H9 (cell line): Measurements from ENCODE around the gene CSNK1E. TPM values are rescaled to one million over a fixed set of nuclear protein-coding genes. Genes with fewer than 3 reads are reported as not detected.
A peak's percentile ranks its signal among the peaks of the same experiment; 100 is the strongest.

ENCODE experiments used
- DNase-seq: peaks from one replicate; pipeline ENCODE4 v3.0.0-alpha.2; 2017
- H2AFZ ChIP-seq: one replicate; pipeline ENCODE4 v1.6.1; 2013; ENCODE audit warnings: mild to moderate bottlenecking, low read length, control low read depth, moderate library complexity
- H2AK5ac ChIP-seq: 2 replicates; pipeline ENCODE4 v1.6.1; 2013; ENCODE audit warnings: low read length, control low read depth, mixed read lengths; ENCODE audit not compliant: insufficient read length
- H2BK120ac ChIP-seq: one replicate; pipeline ENCODE4 v1.6.1; 2013; ENCODE audit warnings: low read depth, mild to moderate bottlenecking, low read length, control low read depth, inconsistent platforms; ENCODE audit not compliant: poor library complexity, severe bottlenecking
- H2BK12ac ChIP-seq: 2 replicates; pipeline ENCODE4 v1.6.1; 2013; ENCODE audit warnings: low read length, control low read depth, mixed read lengths, low read depth; ENCODE audit not compliant: insufficient read length
- H2BK15ac ChIP-seq: 2 replicates; pipeline ENCODE4 v1.6.1; 2013; ENCODE audit warnings: low read depth, low read length, control low read depth
- H2BK20ac ChIP-seq: one replicate; pipeline ENCODE4 v1.6.1; 2013; ENCODE audit warnings: low read depth, mild to moderate bottlenecking, low read length, control low read depth, inconsistent platforms; ENCODE audit not compliant: poor library complexity, severe bottlenecking
- H2BK5ac ChIP-seq: 2 replicates; pipeline ENCODE4 v1.6.1; 2013; ENCODE audit warnings: low read length, control low read depth, mixed read lengths; ENCODE audit not compliant: insufficient read length
- H3K14ac ChIP-seq: 2 replicates; pipeline ENCODE4 v1.6.1; 2013; ENCODE audit warnings: low read length, control low read depth; ENCODE audit not compliant: insufficient read depth
- H3K18ac ChIP-seq: 2 replicates; pipeline ENCODE4 v1.6.1; 2013; ENCODE audit warnings: low read depth, mild to moderate bottlenecking, mixed read lengths, low read length, control low read depth; ENCODE audit not compliant: insufficient read length
- H3K23ac ChIP-seq: 2 replicates; pipeline ENCODE4 v1.6.1; 2013; ENCODE audit warnings: low read length, control low read depth, mixed read lengths, low read depth; ENCODE audit not compliant: insufficient read length
- H3K23me2 ChIP-seq: 2 replicates; pipeline ENCODE4 v1.6.1; 2013; ENCODE audit warnings: low read depth, mild to moderate bottlenecking, mixed read lengths, low read length, control low read depth; ENCODE audit not compliant: insufficient read length, poor library complexity, severe bottlenecking
- H3K27ac ChIP-seq: 2 replicates; pipeline ENCODE4 v1.5.1; 2013; ENCODE audit warnings: low read length, control low read depth, mixed read lengths, low read depth; ENCODE audit not compliant: insufficient read length
- H3K27me3 ChIP-seq: 2 replicates; pipeline ENCODE4 v1.6.1; 2013; ENCODE audit warnings: low read length, control low read depth, inconsistent platforms; ENCODE audit not compliant: insufficient read depth
- H3K4ac ChIP-seq: 2 replicates; pipeline ENCODE4 v1.6.1; 2013; ENCODE audit warnings: low read depth, mild to moderate bottlenecking, control low read depth, inconsistent platforms, low read length, moderate library complexity
- H3K4me1 ChIP-seq: 2 replicates; pipeline ENCODE4 v1.6.1; 2013; ENCODE audit warnings: low read length, control low read depth, inconsistent platforms; ENCODE audit not compliant: insufficient read depth
- H3K4me2 ChIP-seq: 2 replicates; pipeline ENCODE4 v1.6.1; 2013; ENCODE audit warnings: low read length, control low read depth, mixed read lengths; ENCODE audit not compliant: insufficient read length, insufficient read depth
- H3K56ac ChIP-seq: 2 replicates; pipeline ENCODE4 v1.6.1; 2013; ENCODE audit warnings: low read depth, mild to moderate bottlenecking, mixed read lengths, low read length, control low read depth; ENCODE audit not compliant: insufficient read length
- H3K79me1 ChIP-seq: 2 replicates; pipeline ENCODE4 v1.6.1; 2013; ENCODE audit warnings: low read depth, mild to moderate bottlenecking, moderate library complexity, low read length, control low read depth, inconsistent platforms; ENCODE audit not compliant: insufficient read depth, poor library complexity, severe bottlenecking
- H3K79me2 ChIP-seq: 2 replicates; pipeline ENCODE4 v1.6.1; 2013; ENCODE audit warnings: low read length, control low read depth, inconsistent platforms; ENCODE audit not compliant: insufficient read depth
- H3K9ac ChIP-seq: 2 replicates; pipeline ENCODE4 v1.6.1; 2013; ENCODE audit warnings: low read length, control low read depth, mixed read lengths; ENCODE audit not compliant: insufficient read length; ENCODE audit errors: extremely low read depth
- H3K9me3 ChIP-seq: one replicate; pipeline ENCODE4 v1.6.1; 2013; ENCODE audit warnings: low read depth, low read length, inconsistent platforms; ENCODE audit not compliant: control insufficient read depth
- H3T11ph ChIP-seq: one replicate; pipeline ENCODE4 v1.6.1; 2013; ENCODE audit warnings: mild to moderate bottlenecking, low read length, control low read depth, inconsistent platforms
- H4K20me1 ChIP-seq: one replicate; pipeline ENCODE4 v1.6.1; 2013; ENCODE audit not compliant: control insufficient read depth, insufficient read length, insufficient read depth
- H4K5ac ChIP-seq: 2 replicates; pipeline ENCODE4 v1.6.1; 2013; ENCODE audit warnings: low read depth, mild to moderate bottlenecking, mixed read lengths, low read length, control low read depth; ENCODE audit not compliant: insufficient read length
- H4K8ac ChIP-seq: replicated peaks from 2 replicates; pipeline ENCODE4 v1.6.1; 2013; ENCODE audit warnings: low read length, control low read depth, mixed read lengths, low read depth; ENCODE audit not compliant: insufficient read length
- H4K91ac ChIP-seq: 2 replicates; pipeline ENCODE4 v1.6.1; 2013; ENCODE audit warnings: low read depth, mild to moderate bottlenecking, moderate library complexity, mixed read lengths, low read length, control low read depth; ENCODE audit not compliant: insufficient read length
- H3K27ac Mint-ChIP-seq, 3 experiments: 2 replicates in 2 of 3; 3 replicates in 1 of 3; pipeline ENCODE4 v1.8.0; 2020 to 2021; ENCODE audit warnings: mixed read lengths in 3 of 3, mild to moderate bottlenecking in 1 of 3, moderate library complexity in 1 of 3
- H3K27me3 Mint-ChIP-seq: 2 replicates; pipeline ENCODE4 v1.8.0; 2021; ENCODE audit warnings: low read depth, mild to moderate bottlenecking, moderate library complexity, mixed read lengths
- H3K36me3 Mint-ChIP-seq, 3 experiments: 2 replicates in 2 of 3; 3 replicates in 1 of 3; pipeline ENCODE4 v1.8.0; 2020 to 2021; ENCODE audit warnings: low read depth in 3 of 3, mixed read lengths in 3 of 3; ENCODE audit not compliant: insufficient read depth in 1 of 3
- H3K4me1 Mint-ChIP-seq, 2 experiments: 2 replicates each; pipeline ENCODE4 v1.8.0; 2020; ENCODE audit warnings: mixed read lengths in 2 of 2
- H3K4me3 Mint-ChIP-seq, 2 experiments: 2 replicates in 1 of 2; 3 replicates in 1 of 2; pipeline ENCODE4 v1.8.0; 2020 to 2021; ENCODE audit warnings: mild to moderate bottlenecking in 2 of 2, mixed read lengths in 2 of 2, moderate library complexity in 1 of 2
- H3K9me3 Mint-ChIP-seq, 2 experiments: 2 replicates in 1 of 2; 3 replicates in 1 of 2; pipeline ENCODE4 v1.8.0; 2020; ENCODE audit warnings: mild to moderate bottlenecking in 2 of 2, mixed read lengths in 2 of 2, moderate library complexity in 1 of 2
- WGBS: extraction: QIAGEN DNeasy Blood & Tissue Kit; methylation state at CpG from one replicate; pipeline ENCODE4 v1.1.7; 2013; ENCODE audit warnings: missing lambda C conversion rate, low lambda C conversion rate, mixed read lengths; ENCODE audit not compliant: insufficient read length; ENCODE audit errors: extremely low coverage; 5-methylcytosine and 5-hydroxymethylcytosine counted together
- total RNA-seq: library from RNA; stranded (reverse); gene quantifications from 2 replicates; pipeline ENCODE4 v1.2.1, GENCODE V29; 2021
- TF ChIP-seq, protein P1 (sequence below): fragments of 200-600 bp; sonication (generic); conservative IDR thresholded peaks from 3 replicates; pipeline ENCODE4 v1.8.0; 2021; ENCODE audit warnings: antibody characterized with exemption, mild to moderate bottlenecking

The CSNK1E gene
- total RNA-seq, 1 experiment from 2014 or later, result 236 TPM

DNA sequence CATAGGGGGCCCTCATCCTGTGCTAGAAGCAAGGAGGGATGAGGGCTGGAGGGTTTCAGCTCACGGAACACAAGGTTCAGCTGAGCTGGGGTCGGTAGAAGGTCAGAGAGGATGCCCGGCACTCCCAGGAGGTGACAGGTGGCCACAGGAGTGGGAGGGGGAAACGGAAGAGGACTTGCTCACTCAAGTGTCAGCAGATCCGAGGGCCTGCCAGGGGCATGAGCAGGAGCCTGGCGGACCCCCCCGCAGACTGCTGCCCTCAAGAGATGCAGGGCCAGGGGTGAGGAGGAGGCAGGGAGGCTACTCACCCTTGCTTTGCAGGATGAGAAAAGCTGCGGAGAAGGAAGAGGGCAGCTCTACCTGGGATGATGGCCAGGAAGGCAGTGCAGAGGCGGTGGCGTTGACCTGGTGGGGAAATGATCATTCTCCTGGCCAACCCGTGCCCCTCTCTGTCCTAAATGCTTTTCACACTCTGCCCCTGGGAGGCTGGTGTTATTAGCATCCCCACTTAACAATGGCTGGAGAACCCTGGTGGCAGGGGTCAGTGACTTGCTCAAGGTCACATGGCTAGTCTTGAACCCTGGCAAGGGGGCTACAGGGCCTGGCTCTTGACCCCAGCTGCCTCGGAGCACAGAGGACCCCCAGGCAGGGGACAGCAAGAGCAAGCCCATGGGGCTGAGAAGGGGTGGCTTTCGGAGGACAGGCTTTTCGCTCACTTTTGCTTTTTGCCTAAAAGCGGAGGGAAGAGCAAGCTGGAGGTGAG is 30.1 kb upstream of the CSNK1E start:
- H3K4me1 Mint-ChIP-seq, result peaks cover 30 to 41% of the 10 kb centered on the region in 2 experiments
- Histone ChIP-seq H3K27ac (no peak overlapping the region), H3K9ac (no peak overlapping the region)

More for the DNA sequence above, 30.1 kb upstream of the CSNK1E start:
- Histone ChIP-seq H3K4me1 (no peaks in the 10 kb centered on the region; the same call in 1 of the 2 replicates), H3K23me2 (no peaks in the 10 kb centered on the region), H2BK5ac (no peak overlapping the region), H3K27me3 (no peaks in the 10 kb centered on the region), H3K9me3 (no peaks in the 10 kb centered on the region), H2BK12ac (no peak overlapping the region), H3K79me2 (no peaks in the 10 kb centered on the region), H3K56ac (no peak overlapping the region), H3K79me1 (no peaks in the 10 kb centered on the region), H2BK15ac (no peak overlapping the region), H3K23ac (no peak overlapping the region), H3T11ph (no peak overlapping the region), H4K91ac (no peak overlapping the region), H4K20me1 (no peaks in the 10 kb centered on the region), H2BK120ac (no peak overlapping the region), H2BK20ac (no peak overlapping the region), H4K8ac (no peak overlapping the region), H3K4ac (no peak overlapping the region), H2AFZ (no peak overlapping the region), H4K5ac (no peak overlapping the region), H3K14ac (no peak overlapping the region), H3K18ac (no peak overlapping the region), H3K4me2 (no peak overlapping the region), H2AK5ac (no peak overlapping the region)
- Mint-ChIP-seq H3K27ac (peak overlapping the region in 2 of 3 experiments; percentile 58 to 73; a peak in 3 of 7 replicates), H3K27me3 (peaks cover 3% of the 10 kb centered on the region), H3K36me3 (peaks cover 0 to 7% (median 2%) of the 10 kb centered on the region in 3 experiments; a peak in 4 of 7 replicates), H3K4me3 (no peak overlapping the region; a peak in 1 of 5 replicates), H3K9me3 (peaks cover 0 to 2% of the 10 kb centered on the region in 2 experiments; a peak in 1 of 5 replicates)
- TF ChIP-seq, protein P1, sequence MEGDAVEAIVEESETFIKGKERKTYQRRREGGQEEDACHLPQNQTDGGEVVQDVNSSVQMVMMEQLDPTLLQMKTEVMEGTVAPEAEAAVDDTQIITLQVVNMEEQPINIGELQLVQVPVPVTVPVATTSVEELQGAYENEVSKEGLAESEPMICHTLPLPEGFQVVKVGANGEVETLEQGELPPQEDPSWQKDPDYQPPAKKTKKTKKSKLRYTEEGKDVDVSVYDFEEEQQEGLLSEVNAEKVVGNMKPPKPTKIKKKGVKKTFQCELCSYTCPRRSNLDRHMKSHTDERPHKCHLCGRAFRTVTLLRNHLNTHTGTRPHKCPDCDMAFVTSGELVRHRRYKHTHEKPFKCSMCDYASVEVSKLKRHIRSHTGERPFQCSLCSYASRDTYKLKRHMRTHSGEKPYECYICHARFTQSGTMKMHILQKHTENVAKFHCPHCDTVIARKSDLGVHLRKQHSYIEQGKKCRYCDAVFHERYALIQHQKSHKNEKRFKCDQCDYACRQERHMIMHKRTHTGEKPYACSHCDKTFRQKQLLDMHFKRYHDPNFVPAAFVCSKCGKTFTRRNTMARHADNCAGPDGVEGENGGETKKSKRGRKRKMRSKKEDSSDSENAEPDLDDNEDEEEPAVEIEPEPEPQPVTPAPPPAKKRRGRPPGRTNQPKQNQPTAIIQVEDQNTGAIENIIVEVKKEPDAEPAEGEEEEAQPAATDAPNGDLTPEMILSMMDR, result no peak
- no peak for DNase-seq
- WGBS, result no CpG with 5 or more reads among the region's 15 CpGs
